Right cardiac atrium (tissue), 5 donors: ENCODE data around the gene GRB14. TPM values are rescaled to one million over a fixed set of nuclear protein-coding genes. Genes with fewer than 3 reads are reported as not detected.

ENCODE experiments used
- ATAC-seq, 2 donors: fragments of 200-7000 bp; cut with Tn5 transposase; one replicate each; pipeline versions ENCODE4 v1.8.0 to v1.9.1; 2020; ENCODE audit warnings: moderate library complexity in 2 of 2, mild to moderate bottlenecking in 1 of 2
- DNase-seq, 3 donors: peaks; one replicate each; pipeline ENCODE4 v3.0.0-alpha.2; 2020
- H3K27ac ChIP-seq: one replicate; pipeline ENCODE4 v1.5.1; 2013; ENCODE audit warnings: mild to moderate bottlenecking, low read length, control low read depth, moderate library complexity
- H3K27me3 ChIP-seq: one replicate; pipeline ENCODE4 v1.6.1; 2013; ENCODE audit not compliant: control insufficient read depth, insufficient read depth
- H3K4me1 ChIP-seq: one replicate; pipeline ENCODE4 v1.6.1; 2013; ENCODE audit warnings: low read length; ENCODE audit not compliant: control insufficient read depth, insufficient read depth
- H3K4me3 ChIP-seq: one replicate; pipeline ENCODE4 v1.5.1; 2013; ENCODE audit warnings: low read length, control low read depth
- H3K9me3 ChIP-seq: one replicate; pipeline ENCODE4 v1.6.1; 2013; ENCODE audit warnings: low read length; ENCODE audit not compliant: control insufficient read depth
- whole genome bisulfite sequencing: extraction: QIAGEN DNeasy Blood & Tissue Kit; methylation state at CpG from one replicate; pipeline ENCODE4 v1.1.7; 2013; 5-methylcytosine and 5-hydroxymethylcytosine counted together
- intact Hi-C, 4 donors: fragments of 100-400 bp; cut with DNase I; formaldehyde crosslinking; loops; one replicate each; pipeline versions ENCODE4 v1.11.0 to v1.14.0; 2022 to 2023
- polyA plus RNA-seq: library from polyadenylated mRNA; stranded (reverse); fragments of 200-250 nt; gene quantifications from one replicate; pipeline ENCODE4 v1.2.3, GENCODE V29; 2013
- total RNA-seq, 4 donors: library from RNA; stranded (reverse); fragmentation: NEBNext Ultra II Directional; extraction: Animal tissue kit (Norgen Biotek cat#: 25700); gene quantifications; one replicate each; pipeline ENCODE4 v1.2.1, GENCODE V29; 2021
- donor health status: healthy with polysubstance abuse.
- donor health status: DM: no; HTN: yes; CAD: no.
- donor health status: DM: no; HTN: no; CAD: no.
- donor health status: DM: no; HTN: yes; CAD: no; lungs with severe emphysema.
- donor health status: DM: yes; HTN: yes; CAD: no.

GRB14 gene
- total and polyA plus RNA-seq, 5 donors: 11.4 to 20.0 (median 16.9) TPM

DNA sequence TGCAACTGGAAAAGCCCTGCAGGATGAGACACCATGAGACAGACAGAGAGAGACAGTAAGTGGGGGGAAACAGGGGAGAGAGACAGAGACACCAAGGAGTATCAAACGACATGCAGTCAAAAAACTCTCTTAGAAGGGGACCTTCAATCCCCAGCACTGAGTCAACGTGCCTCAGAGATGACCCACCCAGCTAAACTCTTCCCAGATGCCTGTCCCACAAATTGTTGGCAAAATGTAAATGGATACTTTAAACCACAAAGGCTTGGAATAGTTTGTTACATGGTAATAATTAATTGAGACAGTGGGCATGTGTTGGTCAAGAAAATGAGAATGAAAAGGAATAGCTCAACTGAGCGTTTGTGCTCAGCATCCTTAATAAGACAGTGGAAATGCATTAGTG, 98.3 kb downstream of the GRB14 start:
- intact Hi-C loops: no loop called here
- H3K4me1 ChIP-seq: peaks cover 2% of the 10 kb centered on the region
- ATAC-seq (no peak), DNase-seq (no peak)
- H3K9me3 ChIP-seq: no peaks in the 10 kb centered on the region
- H3K27ac ChIP-seq: no peak overlapping the region
- no peaks in the 10 kb centered on the region for H3K27me3 ChIP-seq
- no peak overlapping the region for H3K4me3 ChIP-seq
- 74% methylated on average over 3 of the region's 3 CpGs for WGBS

DNA sequence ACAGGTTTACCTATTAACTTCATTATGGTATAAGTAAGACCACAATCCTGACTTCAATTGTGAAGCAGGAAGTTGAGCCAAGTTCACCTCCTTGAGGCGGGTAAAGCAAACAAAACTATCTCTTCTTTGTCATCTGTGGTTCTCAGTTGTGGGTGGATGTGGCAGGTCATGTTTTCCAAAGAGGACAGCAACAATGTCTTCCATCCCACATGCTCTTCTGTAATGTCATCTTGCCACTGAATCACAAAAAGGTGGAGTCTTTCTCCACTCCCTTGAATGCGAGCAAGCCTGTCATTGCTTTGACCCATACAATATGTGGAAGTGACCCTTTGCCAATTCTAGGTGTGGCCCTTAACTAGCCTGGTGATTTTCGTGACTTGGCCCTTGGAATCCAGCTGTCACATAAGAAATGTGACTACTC, 98.7 kb downstream of the GRB14 start:
- H3K27me3 ChIP-seq: no peaks in the 10 kb centered on the region
- intact Hi-C loops: no loop called here
- H3K9me3 ChIP-seq: no peaks in the 10 kb centered on the region
- DNase-seq (no peak), ATAC-seq (no peak)
- no peak overlapping the region for H3K27ac ChIP-seq
- H3K4me3 ChIP-seq: no peak overlapping the region
- H3K4me1 ChIP-seq: peaks cover 2% of the 10 kb centered on the region
- WGBS: 72% methylated on average over 3 of the region's 3 CpGs

DNA sequence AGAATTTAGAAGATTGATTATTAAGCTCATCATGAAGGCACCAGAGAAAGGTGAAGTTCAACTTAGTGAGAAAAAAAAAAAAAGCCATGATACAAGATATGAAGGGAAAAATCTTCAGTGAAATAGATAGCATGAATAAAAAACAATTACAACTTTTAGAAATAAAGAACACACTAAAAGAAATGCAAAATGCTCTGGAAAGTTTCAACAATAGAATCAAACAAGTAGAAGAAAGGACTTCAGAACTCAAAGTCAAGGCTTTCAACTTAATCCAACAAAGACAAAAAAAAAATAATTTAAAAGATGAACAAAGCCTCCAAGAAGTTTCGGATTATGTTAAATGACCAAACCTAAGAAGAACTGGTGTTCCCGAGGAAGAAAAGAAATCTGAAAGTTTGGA, 105.5 kb downstream of the GRB14 start:
- Histone ChIP-seq H3K9me3 (no peaks in the 10 kb centered on the region), H3K4me1 (peaks cover 2% of the 10 kb centered on the region), H3K27ac (no peak overlapping the region), H3K27me3 (no peaks in the 10 kb centered on the region), H3K4me3 (no peak overlapping the region)
- WGBS: 91% methylated on average over 2 of the region's 2 CpGs
- ATAC-seq: no peak
- DNase-seq: no peak
- intact Hi-C loops: no loop called here

DNA sequence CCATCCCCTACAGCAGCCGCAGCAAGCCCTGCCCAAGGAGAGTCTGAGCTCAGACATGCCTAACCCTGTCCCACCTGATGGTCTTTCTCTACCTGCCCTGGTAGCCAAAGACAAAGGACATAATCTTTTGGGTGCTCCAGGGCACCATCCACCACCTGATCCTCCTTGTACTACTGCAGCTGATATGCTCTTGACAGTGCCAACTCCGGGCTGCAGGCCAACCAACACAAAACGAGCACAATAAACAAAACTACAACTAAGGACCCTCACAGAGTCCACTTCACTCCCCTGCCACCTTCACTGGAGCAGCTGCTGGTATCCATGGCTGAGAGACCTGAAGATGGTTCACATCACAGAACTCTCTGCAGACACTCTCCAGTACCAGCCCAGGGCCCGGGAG, 106.3 kb downstream of the GRB14 start:
- intact Hi-C loops: no loop called here
- Histone ChIP-seq H3K4me3 (no peak overlapping the region), H3K27ac (no peak overlapping the region), H3K27me3 (no peaks in the 10 kb centered on the region), H3K9me3 (no peaks in the 10 kb centered on the region), H3K4me1 (peaks cover 2% of the 10 kb centered on the region)
- no peak for ATAC-seq
- no peak for DNase-seq
- 85% methylated on average over 4 of the region's 4 CpGs for WGBS

DNA sequence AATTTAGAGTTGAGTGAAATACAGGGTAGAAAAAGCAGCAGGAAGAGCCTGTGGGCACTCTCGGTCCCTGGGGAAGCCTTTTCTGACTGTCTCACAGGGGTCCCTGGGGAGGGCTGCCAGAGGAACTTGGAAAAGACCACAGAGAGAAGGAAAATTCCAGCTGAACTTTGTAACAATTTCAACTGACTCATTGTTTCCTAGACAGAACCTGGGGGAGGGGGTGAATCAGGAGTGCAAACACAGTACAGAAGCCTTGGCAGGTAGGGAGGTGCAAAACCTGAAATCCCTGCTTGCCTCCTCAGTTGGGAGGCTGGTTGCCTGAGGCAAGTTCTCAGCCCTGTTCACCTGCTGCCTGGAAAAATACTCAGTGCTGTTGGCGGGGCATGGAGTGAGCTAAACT, 106.8 kb downstream of the GRB14 start:
- 84% methylated on average over 2 of the region's 2 CpGs for WGBS
- no peaks in the 10 kb centered on the region for H3K27me3 ChIP-seq
- peaks cover 2% of the 10 kb centered on the region for H3K4me1 ChIP-seq
- H3K4me3 ChIP-seq: no peak overlapping the region
- no peaks in the 10 kb centered on the region for H3K9me3 ChIP-seq
- ATAC-seq (no peak), DNase-seq (no peak)
- intact Hi-C loops: no loop called here
- H3K27ac ChIP-seq: no peak overlapping the region

DNA sequence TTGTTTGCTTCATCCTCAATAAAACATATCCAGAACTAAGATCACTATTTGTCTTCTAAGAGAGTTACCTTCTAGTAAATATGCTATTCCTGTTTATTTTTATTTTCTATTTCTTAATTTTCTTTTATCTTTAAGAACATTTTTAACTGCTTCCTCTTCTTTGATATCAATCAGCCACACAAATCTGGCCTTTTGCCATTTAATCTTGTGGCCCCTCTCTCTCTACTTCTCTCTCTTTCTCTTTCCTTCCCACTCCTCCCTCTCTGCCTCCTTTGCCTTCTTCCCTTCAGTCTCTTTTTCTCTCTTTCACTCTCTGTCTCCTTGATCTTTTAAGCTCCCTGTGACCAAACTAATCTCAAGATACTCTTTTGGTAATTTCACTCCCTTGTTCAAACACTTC, 108.4 kb downstream of the GRB14 start:
- DNase-seq (no peak), ATAC-seq (no peak)
- Histone ChIP-seq H3K27ac (no peak overlapping the region), H3K9me3 (no peaks in the 10 kb centered on the region), H3K4me1 (peaks cover 2% of the 10 kb centered on the region), H3K27me3 (no peaks in the 10 kb centered on the region), H3K4me3 (no peak overlapping the region)
- intact Hi-C loops: no loop called here

DNA sequence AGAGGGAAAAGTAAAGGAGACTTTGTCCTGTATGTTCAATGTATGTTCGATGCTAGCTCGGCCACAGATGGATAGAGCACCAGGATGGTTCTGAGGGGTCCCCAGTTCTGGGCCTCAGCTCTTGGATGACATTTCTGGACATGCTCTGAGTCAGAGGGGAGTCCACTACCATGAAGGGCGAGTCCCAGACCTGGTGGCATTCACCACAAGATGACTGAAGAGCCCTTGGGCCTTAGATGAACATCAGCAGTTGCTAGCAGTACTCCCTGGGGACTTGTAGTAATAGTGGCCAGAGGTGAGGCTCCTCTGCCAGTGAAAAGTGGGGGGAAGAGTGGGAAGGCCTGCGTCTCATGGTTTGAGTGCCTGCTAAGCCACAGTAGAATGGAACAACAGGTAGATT, 109.5 kb downstream of the GRB14 start:
- no peaks in the 10 kb centered on the region for H3K9me3 ChIP-seq
- peaks cover 2% of the 10 kb centered on the region for H3K4me1 ChIP-seq
- intact Hi-C loops: no loop called here
- ATAC-seq: no peak
- WGBS: 93% methylated on average over 4 of the region's 4 CpGs
- no peak overlapping the region for H3K4me3 ChIP-seq
- DNase-seq: no peak
- no peaks in the 10 kb centered on the region for H3K27me3 ChIP-seq
- H3K27ac ChIP-seq: no peak overlapping the region

DNA sequence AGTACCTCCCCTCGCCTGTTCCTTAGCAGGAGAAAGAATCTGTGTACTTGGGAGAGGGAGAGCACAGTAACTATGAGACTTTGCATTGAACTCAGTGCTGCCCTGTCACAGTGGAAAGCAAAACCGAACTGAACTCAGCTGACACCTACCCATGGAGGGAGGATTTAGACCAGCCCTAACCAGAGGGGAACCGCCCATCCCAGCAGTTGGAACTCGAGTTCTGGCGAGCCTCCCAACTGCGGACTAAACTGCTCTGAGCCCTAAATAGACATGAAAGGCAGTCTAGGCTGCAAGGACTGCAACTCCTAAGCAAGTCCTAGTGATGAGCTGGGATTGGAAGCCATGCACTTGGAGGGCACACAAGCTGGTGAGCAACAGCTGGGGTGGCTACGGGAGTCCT, 110.4 kb downstream of the GRB14 start:
- 46% methylated on average over 7 of the region's 7 CpGs for WGBS
- H3K4me3 ChIP-seq: no peak overlapping the region
- ATAC-seq: peak; percentile 65 to 90
- no peak overlapping the region for H3K27ac ChIP-seq
- no peaks in the 10 kb centered on the region for H3K9me3 ChIP-seq
- H3K27me3 ChIP-seq: no peaks in the 10 kb centered on the region
- H3K4me1 ChIP-seq: peaks cover 2% of the 10 kb centered on the region
- intact Hi-C loops: no loop called here
- peak; percentile 18 to 73 (median 68) for DNase-seq

DNA sequence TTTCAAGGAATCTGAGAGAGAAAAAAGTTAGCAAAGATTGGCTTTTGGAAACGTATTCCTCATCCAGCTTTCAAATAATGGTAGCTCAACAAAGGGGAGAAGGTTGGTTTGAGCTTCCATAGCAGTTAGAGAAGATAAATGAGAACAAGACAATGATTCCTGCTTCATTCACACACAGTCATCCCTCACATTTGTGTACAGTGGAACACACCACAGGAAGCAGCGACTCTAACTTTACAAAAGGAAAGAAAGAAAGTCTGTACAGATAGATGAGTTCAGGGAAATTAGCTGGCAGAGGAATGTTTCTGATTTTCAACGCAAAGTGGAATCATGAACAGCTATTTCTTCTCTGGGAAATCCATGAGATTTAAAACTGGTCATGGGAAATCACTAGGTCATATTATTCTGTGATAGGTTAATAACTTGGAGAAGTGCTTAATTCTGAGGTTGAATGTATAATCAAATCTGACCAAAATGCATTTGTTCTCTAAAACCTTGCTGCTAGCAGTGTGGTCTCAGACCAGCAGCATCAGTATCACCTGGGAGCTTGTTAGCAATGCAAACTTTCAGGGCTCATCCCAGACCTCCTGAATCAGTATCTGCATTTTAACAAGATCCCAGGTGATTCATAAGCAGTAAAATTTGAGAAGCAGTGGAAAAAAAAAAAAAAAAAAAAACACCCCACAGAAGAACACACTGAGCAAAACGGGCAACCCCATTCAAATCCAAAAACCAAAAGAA, 112.0 kb downstream of the GRB14 start:
- H3K9me3 ChIP-seq: no peaks in the 10 kb centered on the region
- intact Hi-C loops: no loop called here
- H3K27me3 ChIP-seq: no peaks in the 10 kb centered on the region
- no peak overlapping the region for H3K27ac ChIP-seq
- DNase-seq (no peak), ATAC-seq (no peak)
- no peak overlapping the region for H3K4me3 ChIP-seq
- WGBS: 77% methylated on average over 4 of the region's 4 CpGs
- peaks cover 2% of the 10 kb centered on the region for H3K4me1 ChIP-seq

DNA sequence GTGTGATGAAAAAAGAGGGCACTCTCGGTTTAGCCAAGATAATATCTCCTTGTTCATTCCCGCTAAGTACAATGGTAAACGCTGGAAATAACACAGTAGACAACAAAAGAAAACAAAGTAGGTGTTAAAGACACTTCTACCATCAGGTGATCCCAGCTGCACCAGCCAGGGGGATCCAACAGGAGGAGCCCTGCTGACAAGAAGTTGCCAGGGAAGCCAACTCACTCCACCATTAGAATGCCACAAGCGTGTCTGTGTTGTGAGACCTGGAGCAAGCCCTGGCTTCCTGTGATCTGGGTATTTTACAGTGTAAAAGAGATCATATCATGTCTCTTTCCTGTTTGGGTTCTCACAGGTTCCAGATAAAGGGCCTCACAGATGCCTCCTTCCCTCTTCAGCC, 117.0 kb downstream of the GRB14 start:
- ATAC-seq (no peak), DNase-seq (peak in 1 of 3 donors; percentile 19)
- intact Hi-C loops: no loop called here
- H3K4me1 ChIP-seq: no peaks in the 10 kb centered on the region
- no peaks in the 10 kb centered on the region for H3K9me3 ChIP-seq
- no peak overlapping the region for H3K4me3 ChIP-seq
- H3K27ac ChIP-seq: no peak overlapping the region
- whole genome bisulfite sequencing: 73% methylated on average over 4 of the region's 4 CpGs
- no peaks in the 10 kb centered on the region for H3K27me3 ChIP-seq

DNA sequence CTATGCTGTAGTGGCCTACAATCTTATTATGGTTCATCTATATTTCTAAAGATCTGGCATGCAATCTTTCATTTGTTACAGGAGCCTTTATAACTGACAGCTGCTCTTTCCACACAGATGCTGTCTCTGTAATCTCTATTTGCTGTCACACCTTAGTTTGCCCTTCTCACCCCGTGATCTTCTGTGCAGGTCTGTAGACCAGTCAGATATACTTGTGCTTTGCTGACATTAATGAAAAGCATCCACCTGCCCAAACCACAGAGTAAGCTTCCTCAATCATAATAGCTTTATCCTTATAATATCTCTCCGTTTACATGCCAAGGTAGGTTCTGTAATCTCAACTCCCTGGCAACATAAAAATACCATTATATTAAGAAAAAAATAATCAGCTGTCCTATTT, 122.4 kb downstream of the GRB14 start:
- Histone ChIP-seq H3K27me3 (no peaks in the 10 kb centered on the region), H3K4me1 (no peaks in the 10 kb centered on the region), H3K27ac (no peak overlapping the region), H3K4me3 (no peak overlapping the region), H3K9me3 (no peaks in the 10 kb centered on the region)
- no peak for ATAC-seq
- intact Hi-C loops: no loop called here
- DNase-seq: no peak
- 81% methylated on average over 2 of the region's 2 CpGs for WGBS

DNA sequence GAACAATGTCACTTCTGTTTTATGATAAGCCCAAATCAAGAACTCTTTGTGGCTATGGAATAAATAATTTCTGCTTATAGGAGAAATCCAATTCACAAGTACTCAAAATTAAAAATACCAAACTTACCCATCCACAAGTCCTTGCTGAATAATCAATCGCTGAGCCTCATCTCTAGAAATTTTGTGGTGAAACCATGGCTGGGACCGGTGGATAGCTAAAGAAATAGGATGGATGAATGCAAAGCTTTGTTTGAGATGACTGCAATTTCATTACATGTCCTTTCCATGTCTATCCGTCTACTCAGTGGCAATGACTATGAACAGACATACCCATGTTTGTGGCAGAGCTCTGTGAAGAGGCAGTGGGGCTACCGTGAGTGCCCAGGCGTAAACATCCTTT, 124.4 kb downstream of the GRB14 start:
- H3K27me3 ChIP-seq: no peaks in the 10 kb centered on the region
- H3K9me3 ChIP-seq: no peaks in the 10 kb centered on the region
- H3K4me3 ChIP-seq: no peak overlapping the region
- intact Hi-C loops: no loop called here
- 87% methylated on average over 5 of the region's 5 CpGs for WGBS
- no peak overlapping the region for H3K27ac ChIP-seq
- no peaks in the 10 kb centered on the region for H3K4me1 ChIP-seq
- no peak for DNase-seq
- ATAC-seq: no peak
